ENCODE measurements around the gene ZNF511. TPM values are rescaled to one million over a fixed set of nuclear protein-coding genes. Genes with fewer than 3 reads are reported as not detected.

ZNF511 gene
- total and polyA plus RNA-seq, 9 of the 15 experiments (the other 6 are each of a cell fraction or from before 2014, with no cell fraction given) = 0.61 to 69.3 (median 40.1) TPM

DNA sequence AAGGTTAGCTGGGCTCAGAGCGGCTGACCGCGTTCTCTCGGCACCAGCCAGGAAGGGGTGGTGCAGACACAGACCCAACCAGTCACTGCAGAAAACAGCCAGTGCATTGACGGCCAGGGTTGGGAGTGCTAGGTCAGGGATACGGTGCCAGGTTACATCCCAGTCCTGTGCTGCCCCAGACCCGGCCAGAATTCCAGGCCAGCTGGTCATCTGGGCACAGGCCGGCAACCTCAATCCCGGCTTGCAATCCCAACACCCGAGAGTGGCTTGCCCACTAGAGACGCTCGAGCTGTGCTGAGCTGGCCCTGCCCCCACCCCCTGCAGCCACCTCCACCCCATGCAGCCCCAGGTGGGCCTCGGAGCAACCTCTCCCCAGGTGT is 42.2 kb downstream of the ZNF511 start:
- peaks cover 5% of the 10 kb centered on the region; the same call in 1 of the 3 replicates for H3K36me3 ChIP-seq (ENCODE audit: control insufficient read depth, insufficient read depth, low read length)
- BruUV-seq (replicated peaks) = no TSS peak
- ATAC-seq (0 out of 3 replicates have a peak, but pooled peaks have one; percentile 2), DNase-seq (ENCODE audit: extremely low read depth in 1 of 4, low spot score in 3 of 4) (no peak), FAIRE-seq (no peak)
- POLR2A ChIA-PET = interaction anchor here (0.7 kb wide), 1 partner anchor 197 kb away, joined by 3 read pairs; no protein-coding TSS in a partner anchor
- H3K9me1 ChIP-seq (ENCODE audit: control insufficient read depth, insufficient read depth, low read length) = no peaks in the 10 kb centered on the region
- no peaks in the 10 kb centered on the region for H3K79me2 ChIP-seq (ENCODE audit: control insufficient read depth, insufficient read depth, low read length)
- TF ChIP-seq POLR2G (IDR thresholded peaks at IDR 0.05; ENCODE audit: low read depth, low read length) = peak; percentile 65
- TF ChIP-seq, protein P1, sequence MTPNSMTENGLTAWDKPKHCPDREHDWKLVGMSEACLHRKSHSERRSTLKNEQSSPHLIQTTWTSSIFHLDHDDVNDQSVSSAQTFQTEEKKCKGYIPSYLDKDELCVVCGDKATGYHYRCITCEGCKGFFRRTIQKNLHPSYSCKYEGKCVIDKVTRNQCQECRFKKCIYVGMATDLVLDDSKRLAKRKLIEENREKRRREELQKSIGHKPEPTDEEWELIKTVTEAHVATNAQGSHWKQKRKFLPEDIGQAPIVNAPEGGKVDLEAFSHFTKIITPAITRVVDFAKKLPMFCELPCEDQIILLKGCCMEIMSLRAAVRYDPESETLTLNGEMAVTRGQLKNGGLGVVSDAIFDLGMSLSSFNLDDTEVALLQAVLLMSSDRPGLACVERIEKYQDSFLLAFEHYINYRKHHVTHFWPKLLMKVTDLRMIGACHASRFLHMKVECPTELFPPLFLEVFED (CRISPR knock-in tag; conservative IDR thresholded peaks at IDR 0.05) = no peak
- 0 out of 2 replicates have a peak, but pooled peaks have one; percentile 9 for TF ChIP-seq SUPT5H (IDR thresholded peaks at IDR 0.05)
- CTCF ChIA-PET (ENCODE audit: low intra/inter-chr PET ratio) = no interaction called here
- WGBS (ENCODE audit: insufficient coverage, low coverage, missing lambda C conversion rate) = 12% methylated on average over 8 of the region's 13 CpGs
- H3K4me1 ChIP-seq (replicated peaks in 1 of 2; ENCODE audit: control insufficient read depth in 2 of 2, insufficient read depth in 2 of 2, low read length in 2 of 2) = peaks cover 0 to 60% of the 10 kb centered on the region in 2 experiments; a peak in 2 of 5 replicates
- no peaks in the 10 kb centered on the region for H3K9me3 ChIP-seq (replicated peaks; ENCODE audit: control insufficient read depth, insufficient read depth, low read depth, low read length)
- no peak overlapping the region; a peak in 1 of 4 replicates for H3K9ac ChIP-seq (ENCODE audit: insufficient read depth in 1 of 2, low read depth in 2 of 2, low read length in 2 of 2)
- no peak overlapping the region for H3K4me3 ChIP-seq
- intact Hi-C loops (cut with micrococcal nuclease) = no loop called here
- no peaks in the 10 kb centered on the region; a peak in 1 of 5 replicates for H3K27me3 ChIP-seq (ENCODE audit: control insufficient read depth in 2 of 2, insufficient read depth in 2 of 2, low read length in 2 of 2)
- no peak overlapping the region for H3K27ac ChIP-seq (ENCODE audit: extremely low read depth, low read depth, low read length)
- H3K4me2 ChIP-seq (ENCODE audit: insufficient read depth, low read length) = no peak overlapping the region
- no peak overlapping the region for H2AFZ ChIP-seq (ENCODE audit: low read depth, low read length)
- in situ Hi-C loops (cut with MboI) = no loop called here
- H4K20me1 ChIP-seq (replicated peaks; ENCODE audit: control insufficient read depth, insufficient read depth, low read length) = no peaks in the 10 kb centered on the region

All from K562 (cell line).